Lower leg skin (tissue), 3 donors: ENCODE data around the gene PRELID1.

Experiments used
- CTCF ChIP-seq, 3 donors: fragments of 450-650 bp; IDR thresholded peaks; one replicate each; pipeline ENCODE4 v1.5.1; 2016; ENCODE audit warnings: antibody characterized with exemption in 3 of 3, mild to moderate bottlenecking in 3 of 3, moderate library complexity in 2 of 3
- POLR2A ChIP-seq, 2 donors: fragments of 450-650 bp; IDR thresholded peaks; one replicate each; pipeline ENCODE4 v1.6.1; 2016 to 2017; ENCODE audit warnings: antibody characterized with exemption in 2 of 2, mild to moderate bottlenecking in 1 of 2, moderate library complexity in 1 of 2

GRCh38 chr5:177261510-177261909 is 42.1 kb upstream of the PRELID1 start:
- TF ChIP-seq CTCF (IDR thresholded peaks at IDR 0.05) (no peak), POLR2A (IDR thresholded peaks at IDR 0.05) (no peak)
